Prostate gland (tissue), 2 donors: ENCODE measurements around the gene INTS7.
A peak's percentile ranks its signal among the peaks of the same experiment; 100 is the strongest.

ENCODE experiments used
- POLR2AphosphoS5 ChIP-seq: sonication (generic); formaldehyde crosslinking; IDR thresholded peaks from one replicate; pipeline ENCODE4 v1.6.1; 2017; ENCODE audit warnings: antibody characterized with exemption
- TF ChIP-seq, protein P1 (sequence below), 4 experiments: fragments of 200-600 bp in 2 of 4; fragments of 450-650 bp in 2 of 4; sonication (generic) in 2 of 4; IDR thresholded peaks; 1 replicate in 3 of 4; 2 replicates in 1 of 4; pipeline ENCODE4 v1.5.1; 2016 to 2019; ENCODE audit warnings: antibody characterized with exemption in 4 of 4, mild to moderate bottlenecking in 2 of 4, moderate library complexity in 2 of 4

DNA sequence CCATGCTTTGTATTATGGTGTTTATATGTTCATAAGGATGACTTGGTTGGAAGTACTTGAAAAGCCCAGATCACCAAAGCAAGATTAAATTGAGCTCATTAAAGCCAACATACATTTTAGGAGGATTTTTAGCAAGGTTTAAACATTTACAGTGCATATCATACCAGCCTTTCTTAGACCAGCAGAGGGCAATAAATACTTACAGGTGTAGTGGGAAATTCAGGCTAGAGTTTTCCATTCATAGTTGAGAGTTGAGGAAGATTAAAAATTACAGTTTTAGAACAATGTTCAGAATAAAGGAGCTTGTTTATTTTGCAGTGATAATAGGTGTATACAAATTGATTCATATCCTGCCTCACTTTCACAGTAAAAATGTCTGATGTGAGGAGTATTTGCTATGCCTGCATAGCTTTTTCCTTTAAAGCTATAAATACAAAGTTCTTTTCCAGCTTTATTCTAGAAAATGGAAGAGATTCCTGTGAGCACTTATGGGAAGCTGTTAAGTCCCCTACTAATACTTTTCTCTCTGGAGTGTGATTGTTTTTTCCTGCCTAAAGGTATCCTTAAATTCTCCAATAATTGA, 35.5 kb upstream of the INTS7 start:
- TF ChIP-seq, protein P1, sequence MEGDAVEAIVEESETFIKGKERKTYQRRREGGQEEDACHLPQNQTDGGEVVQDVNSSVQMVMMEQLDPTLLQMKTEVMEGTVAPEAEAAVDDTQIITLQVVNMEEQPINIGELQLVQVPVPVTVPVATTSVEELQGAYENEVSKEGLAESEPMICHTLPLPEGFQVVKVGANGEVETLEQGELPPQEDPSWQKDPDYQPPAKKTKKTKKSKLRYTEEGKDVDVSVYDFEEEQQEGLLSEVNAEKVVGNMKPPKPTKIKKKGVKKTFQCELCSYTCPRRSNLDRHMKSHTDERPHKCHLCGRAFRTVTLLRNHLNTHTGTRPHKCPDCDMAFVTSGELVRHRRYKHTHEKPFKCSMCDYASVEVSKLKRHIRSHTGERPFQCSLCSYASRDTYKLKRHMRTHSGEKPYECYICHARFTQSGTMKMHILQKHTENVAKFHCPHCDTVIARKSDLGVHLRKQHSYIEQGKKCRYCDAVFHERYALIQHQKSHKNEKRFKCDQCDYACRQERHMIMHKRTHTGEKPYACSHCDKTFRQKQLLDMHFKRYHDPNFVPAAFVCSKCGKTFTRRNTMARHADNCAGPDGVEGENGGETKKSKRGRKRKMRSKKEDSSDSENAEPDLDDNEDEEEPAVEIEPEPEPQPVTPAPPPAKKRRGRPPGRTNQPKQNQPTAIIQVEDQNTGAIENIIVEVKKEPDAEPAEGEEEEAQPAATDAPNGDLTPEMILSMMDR (IDR thresholded peaks at IDR 0.05): peak; percentile 35 to 91 (median 86)
- TF ChIP-seq POLR2AphosphoS5: no peak
